ENCODE measurements around the gene BHLHA15.

DNA sequence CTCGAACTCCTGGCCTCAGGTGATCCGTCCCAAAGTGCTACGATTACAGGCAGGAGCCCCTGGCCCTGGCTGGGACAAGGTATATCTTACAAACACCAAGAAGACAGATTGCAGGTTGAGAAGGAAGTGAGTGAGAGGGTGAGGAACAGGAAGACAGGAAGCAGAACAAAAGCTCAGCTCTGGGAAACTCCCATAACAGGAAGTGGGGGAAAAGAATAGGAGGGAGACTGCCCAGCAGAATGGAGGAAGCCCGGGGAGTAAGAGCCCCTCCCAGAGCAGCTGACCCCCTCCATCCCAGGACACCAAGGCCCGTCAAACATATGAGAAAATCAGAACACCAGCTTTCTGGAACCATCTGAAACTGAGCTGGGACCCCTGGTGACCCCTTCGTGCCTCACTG lies 37.9 kb downstream of the BHLHA15 start:
- no peak for TF ChIP-seq EZH2 (conservative IDR thresholded peaks at IDR 0.05; ENCODE audit: low read depth, low read length)
- TF ChIP-seq POLR2A (IDR thresholded peaks at IDR 0.05; ENCODE audit: insufficient read depth in 1 of 2, low read depth in 2 of 2, low read length in 2 of 2) = no peak
- TF ChIP-seq SRSF1 (optimal IDR thresholded peaks at IDR 0.05; ENCODE audit: low read depth, low read length) = no peak
- TF ChIP-seq, protein P1, sequence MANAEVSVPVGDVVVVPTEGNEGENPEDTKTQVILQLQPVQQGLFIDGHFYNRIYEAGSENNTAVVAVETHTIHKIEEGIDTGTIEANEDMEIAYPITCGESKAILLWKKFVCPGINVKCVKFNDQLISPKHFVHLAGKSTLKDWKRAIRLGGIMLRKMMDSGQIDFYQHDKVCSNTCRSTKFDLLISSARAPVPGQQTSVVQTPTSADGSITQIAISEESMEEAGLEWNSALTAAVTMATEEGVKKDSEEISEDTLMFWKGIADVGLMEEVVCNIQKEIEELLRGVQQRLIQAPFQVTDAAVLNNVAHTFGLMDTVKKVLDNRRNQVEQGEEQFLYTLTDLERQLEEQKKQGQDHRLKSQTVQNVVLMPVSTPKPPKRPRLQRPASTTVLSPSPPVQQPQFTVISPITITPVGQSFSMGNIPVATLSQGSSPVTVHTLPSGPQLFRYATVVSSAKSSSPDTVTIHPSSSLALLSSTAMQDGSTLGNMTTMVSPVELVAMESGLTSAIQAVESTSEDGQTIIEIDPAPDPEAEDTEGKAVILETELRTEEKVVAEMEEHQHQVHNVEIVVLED (CRISPR knock-in tag; IDR thresholded peaks at IDR 0.05; ENCODE audit: borderline replicate concordance) = no peak
- no peak for TF ChIP-seq TAF1 (CRISPR knock-in tag; IDR thresholded peaks at IDR 0.05)
- no peak for TF ChIP-seq KLF9 (CRISPR knock-in tag; IDR thresholded peaks at IDR 0.05; ENCODE audit: low read depth)
- TF ChIP-seq ATF7-NPFF (CRISPR knock-in tag; IDR thresholded peaks at IDR 0.05; ENCODE audit: low read depth) = no peak
- TF ChIP-seq ZFP1 (CRISPR knock-in tag; IDR thresholded peaks at IDR 0.05) = no peak
- TF ChIP-seq, protein P2, sequence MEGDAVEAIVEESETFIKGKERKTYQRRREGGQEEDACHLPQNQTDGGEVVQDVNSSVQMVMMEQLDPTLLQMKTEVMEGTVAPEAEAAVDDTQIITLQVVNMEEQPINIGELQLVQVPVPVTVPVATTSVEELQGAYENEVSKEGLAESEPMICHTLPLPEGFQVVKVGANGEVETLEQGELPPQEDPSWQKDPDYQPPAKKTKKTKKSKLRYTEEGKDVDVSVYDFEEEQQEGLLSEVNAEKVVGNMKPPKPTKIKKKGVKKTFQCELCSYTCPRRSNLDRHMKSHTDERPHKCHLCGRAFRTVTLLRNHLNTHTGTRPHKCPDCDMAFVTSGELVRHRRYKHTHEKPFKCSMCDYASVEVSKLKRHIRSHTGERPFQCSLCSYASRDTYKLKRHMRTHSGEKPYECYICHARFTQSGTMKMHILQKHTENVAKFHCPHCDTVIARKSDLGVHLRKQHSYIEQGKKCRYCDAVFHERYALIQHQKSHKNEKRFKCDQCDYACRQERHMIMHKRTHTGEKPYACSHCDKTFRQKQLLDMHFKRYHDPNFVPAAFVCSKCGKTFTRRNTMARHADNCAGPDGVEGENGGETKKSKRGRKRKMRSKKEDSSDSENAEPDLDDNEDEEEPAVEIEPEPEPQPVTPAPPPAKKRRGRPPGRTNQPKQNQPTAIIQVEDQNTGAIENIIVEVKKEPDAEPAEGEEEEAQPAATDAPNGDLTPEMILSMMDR (CRISPR knock-in tag; IDR thresholded peaks at IDR 0.05) = no peak
- TF ChIP-seq PHF5A (CRISPR knock-in tag; IDR thresholded peaks at IDR 0.05; ENCODE audit: low read depth, unreplicated experiment) = no peak
- TF ChIP-seq ZNF3 (CRISPR knock-in tag; IDR thresholded peaks at IDR 0.05) = no peak

All from HepG2 (cell line).